ENCODE results near the gene PCDHA6.
"Not testable (repeated sequence)": the region's sequence is repeated elsewhere in the genome, so short reads cannot be mapped to it uniquely, and the experiment has no call there.

Gene PCDHA6

DNA sequence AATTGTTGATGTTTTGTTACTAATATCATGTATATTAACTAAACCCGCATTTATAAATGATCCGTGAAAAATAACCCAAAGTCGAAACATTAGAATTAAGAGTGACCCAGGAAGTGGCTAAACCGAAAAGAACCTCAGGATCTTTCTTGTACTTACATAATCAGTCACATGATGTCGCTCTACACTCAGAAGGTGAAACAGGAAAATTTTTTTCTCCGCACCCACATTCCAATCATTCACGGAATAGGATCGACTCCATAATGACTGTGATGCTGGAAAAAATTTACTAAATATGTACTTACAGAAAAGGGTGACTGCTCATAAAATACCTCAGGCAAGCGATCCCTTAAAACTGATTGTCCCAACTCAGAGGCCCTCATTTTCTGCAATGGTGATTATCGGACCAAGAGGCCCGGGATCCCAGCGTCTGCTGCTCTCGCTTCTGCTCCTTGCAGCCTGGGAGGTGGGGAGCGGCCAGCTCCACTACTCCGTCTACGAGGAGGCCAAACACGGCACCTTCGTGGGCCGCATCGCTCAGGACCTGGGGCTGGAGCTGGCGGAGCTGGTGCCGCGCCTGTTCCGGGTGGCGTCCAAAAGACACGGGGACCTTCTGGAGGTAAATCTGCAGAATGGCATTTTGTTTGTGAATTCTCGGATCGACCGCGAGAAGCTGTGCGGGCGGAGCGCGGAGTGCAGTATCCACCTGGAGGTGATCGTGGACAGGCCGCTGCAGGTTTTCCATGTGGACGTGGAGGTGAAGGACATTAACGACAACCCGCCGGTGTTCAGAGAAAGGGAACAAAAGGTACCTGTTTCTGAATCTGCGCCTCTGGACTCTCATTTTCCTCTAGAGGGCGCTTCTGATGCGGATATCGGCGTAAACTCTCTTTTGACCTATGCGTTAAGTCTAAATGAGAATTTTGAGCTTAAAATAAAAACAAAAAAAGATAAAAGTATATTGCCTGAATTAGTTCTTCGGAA lies 47.6 kb downstream of the PCDHA6 start, which contains the start of gene PCDHA12:
PCDHA12 (plus strand) TSS at position 224 of the 981 bp plus-strand sequence; CDS start at position 389, 165 bp downstream.
- Histone ChIP-seq H3K9me3 (ENCODE audit: control insufficient read depth in 1 of 2, low read length in 2 of 2) (peaks cover 7 to 33% of the 10 kb centered on the region in 2 donors), H3K27me3 (ENCODE audit: low read depth, low read length) (no peaks in the 10 kb centered on the region), H3K27ac (ENCODE audit: low read length) (no peak within 1 kb of the TSS), H3K4me3 (ENCODE audit: low read depth in 1 of 2, low read length in 2 of 2) (peak within 1 kb of the TSS in 1 of 2 donors; percentile 32), H3K4me1 (ENCODE audit: control insufficient read depth in 1 of 2, insufficient read depth in 2 of 2, low read length in 2 of 2) (no peaks in the 10 kb centered on the region), H3K36me3 (ENCODE audit: control insufficient read depth in 1 of 2, insufficient read depth in 2 of 2, low read length in 2 of 2) (no peaks in the 10 kb centered on the region)

DNA sequence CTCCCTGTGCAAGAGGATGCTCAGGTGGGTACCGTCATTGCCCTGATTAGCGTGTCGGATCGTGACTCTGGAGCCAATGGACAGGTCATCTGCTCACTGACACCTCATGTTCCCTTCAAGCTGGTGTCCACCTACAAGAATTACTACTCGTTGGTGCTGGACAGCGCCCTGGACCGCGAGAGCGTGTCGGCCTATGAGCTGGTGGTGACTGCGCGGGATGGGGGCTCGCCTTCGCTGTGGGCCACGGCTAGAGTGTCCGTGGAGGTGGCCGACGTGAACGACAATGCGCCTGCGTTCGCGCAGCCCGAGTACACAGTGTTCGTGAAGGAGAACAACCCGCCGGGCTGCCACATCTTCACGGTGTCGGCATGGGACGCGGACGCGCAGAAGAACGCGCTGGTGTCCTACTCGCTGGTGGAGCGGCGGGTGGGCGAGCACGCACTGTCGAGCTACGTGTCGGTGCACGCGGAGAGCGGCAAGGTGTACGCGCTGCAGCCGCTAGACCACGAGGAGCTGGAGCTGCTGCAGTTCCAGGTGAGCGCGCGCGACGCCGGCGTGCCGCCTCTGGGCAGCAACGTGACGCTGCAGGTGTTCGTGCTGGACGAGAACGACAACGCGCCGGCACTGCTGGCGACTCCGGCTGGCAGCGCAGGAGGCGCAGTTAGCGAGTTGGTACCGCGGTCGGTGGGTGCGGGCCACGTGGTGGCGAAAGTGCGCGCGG lies 48.9 kb downstream of the PCDHA6 start:
- H3K27ac ChIP-seq (ENCODE audit: low read length); H3K36me3 ChIP-seq (ENCODE audit: control insufficient read depth in 1 of 2, insufficient read depth in 2 of 2, low read length in 2 of 2); H3K4me1 ChIP-seq (ENCODE audit: control insufficient read depth in 1 of 2, insufficient read depth in 2 of 2, low read length in 2 of 2); H3K27me3 ChIP-seq (ENCODE audit: low read depth, low read length): not testable (repeated sequence)
- peaks cover 7 to 26% of the 10 kb centered on the region in 2 donors for H3K9me3 ChIP-seq (ENCODE audit: control insufficient read depth in 1 of 2, low read length in 2 of 2)
- H3K4me3 ChIP-seq (ENCODE audit: low read depth in 1 of 2, low read length in 2 of 2): peak overlapping the region in 1 of 2 donors; percentile 30

DNA sequence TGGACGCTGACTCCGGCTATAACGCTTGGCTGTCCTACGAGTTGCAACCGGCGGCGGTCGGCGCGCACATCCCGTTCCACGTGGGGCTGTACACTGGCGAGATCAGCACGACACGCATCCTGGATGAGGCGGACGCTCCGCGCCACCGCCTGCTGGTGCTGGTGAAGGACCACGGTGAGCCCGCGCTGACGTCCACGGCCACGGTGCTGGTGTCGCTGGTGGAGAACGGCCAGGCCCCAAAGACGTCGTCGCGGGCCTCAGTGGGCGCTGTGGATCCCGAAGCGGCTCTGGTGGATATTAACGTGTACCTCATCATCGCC lies 49.5 kb downstream of the PCDHA6 start:
- Histone ChIP-seq H3K27me3 (ENCODE audit: low read depth, low read length) (no peaks in the 10 kb centered on the region), H3K27ac (ENCODE audit: low read length) (no peak overlapping the region), H3K36me3 (ENCODE audit: control insufficient read depth in 1 of 2, insufficient read depth in 2 of 2, low read length in 2 of 2) (no peaks in the 10 kb centered on the region), H3K4me1 (ENCODE audit: control insufficient read depth in 1 of 2, insufficient read depth in 2 of 2, low read length in 2 of 2) (peaks cover 0 to 3% of the 10 kb centered on the region in 2 donors), H3K4me3 (ENCODE audit: low read depth in 1 of 2, low read length in 2 of 2) (no peak overlapping the region), H3K9me3 (ENCODE audit: control insufficient read depth in 1 of 2, low read length in 2 of 2) (peaks cover 7 to 31% of the 10 kb centered on the region in 2 donors)
